H54 (cell line): ENCODE data around the gene TTLL12.

ENCODE experiments used
- DNase-seq: peaks from one replicate; pipeline ENCODE4 v3.0.0; 2011; ENCODE audit warnings: low spot score, mixed read lengths; ENCODE audit not compliant: insufficient read length
- FAIRE-seq: peaks from 3 replicates; lab custom pipeline; 2011; peaks lifted over from hg19 to GRCh38; lab: Jason Lieb, UNC
- POLR2A ChIP-seq: IDR thresholded peaks from 2 replicates; pipeline ENCODE4 v1.6.1; 2011; ENCODE audit warnings: low read depth, mild to moderate bottlenecking, low read length

The TTLL12 gene

DNA sequence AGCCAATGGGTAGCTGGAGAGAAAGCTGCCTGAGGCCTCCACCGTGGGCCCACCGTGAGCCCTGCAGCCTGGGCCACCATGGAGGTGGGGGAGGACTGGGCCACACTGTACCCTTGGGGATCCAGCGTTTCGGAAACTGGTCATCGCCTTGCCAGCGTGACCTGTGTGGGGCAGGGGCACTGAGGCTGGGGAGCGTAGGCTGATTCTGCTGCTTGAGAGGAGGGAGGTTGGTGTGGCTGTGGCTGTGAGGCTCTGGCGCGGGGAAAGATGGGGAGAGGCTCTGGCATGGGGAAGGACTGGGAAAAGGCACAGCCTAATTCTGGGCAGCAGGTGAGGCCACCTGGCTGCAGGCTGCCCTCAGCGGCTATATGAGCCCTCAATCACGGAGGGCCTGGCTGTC, 12.6 kb upstream of the TTLL12 start:
- TF ChIP-seq POLR2A = no peak
- FAIRE-seq (no peak), DNase-seq (no peak)

DNA sequence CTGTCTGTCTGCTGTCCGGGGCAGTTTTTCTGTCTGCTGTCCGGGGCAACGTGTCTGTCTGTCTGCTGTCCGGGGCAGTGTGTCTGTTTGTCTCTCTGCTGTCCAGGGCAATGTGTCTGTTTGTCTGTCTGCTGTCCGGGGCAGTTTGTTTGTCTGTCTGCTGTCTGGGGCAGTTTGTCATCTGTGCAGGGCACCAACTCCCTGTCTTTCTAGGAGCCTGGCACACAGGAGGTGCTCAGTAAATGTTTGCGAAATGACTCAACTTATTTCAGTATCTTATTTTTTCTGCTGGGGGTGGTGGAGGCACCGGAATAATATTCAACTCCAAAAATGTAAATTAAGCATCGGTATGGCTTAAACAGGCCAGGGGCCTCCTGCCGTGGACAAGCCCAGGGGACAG, 12.0 kb upstream of the TTLL12 start:
- no peak for DNase-seq
- no peak for FAIRE-seq
- no peak for TF ChIP-seq POLR2A

DNA sequence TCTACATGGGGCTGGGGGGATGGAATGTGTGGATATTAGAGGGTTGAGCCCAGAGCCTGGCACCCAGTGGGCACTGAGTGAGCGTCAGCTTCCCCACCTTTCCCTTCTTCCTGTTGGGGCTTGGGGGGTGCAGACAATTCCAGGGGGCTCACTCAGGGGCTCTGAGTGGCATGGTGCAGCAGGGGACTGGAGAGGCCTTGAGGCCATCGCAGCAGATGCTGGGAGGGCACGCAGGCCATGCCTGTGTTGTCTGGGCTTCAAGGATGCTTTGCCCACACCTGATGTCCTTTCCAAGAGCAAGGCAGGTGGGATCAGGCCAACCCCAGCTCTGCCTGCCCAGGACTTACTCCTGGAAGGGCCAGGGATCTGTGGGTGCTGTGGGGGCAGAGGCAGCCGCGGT, 11.2 kb upstream of the TTLL12 start:
- DNase-seq (no peak), FAIRE-seq (no peak)
- no peak for TF ChIP-seq POLR2A

DNA sequence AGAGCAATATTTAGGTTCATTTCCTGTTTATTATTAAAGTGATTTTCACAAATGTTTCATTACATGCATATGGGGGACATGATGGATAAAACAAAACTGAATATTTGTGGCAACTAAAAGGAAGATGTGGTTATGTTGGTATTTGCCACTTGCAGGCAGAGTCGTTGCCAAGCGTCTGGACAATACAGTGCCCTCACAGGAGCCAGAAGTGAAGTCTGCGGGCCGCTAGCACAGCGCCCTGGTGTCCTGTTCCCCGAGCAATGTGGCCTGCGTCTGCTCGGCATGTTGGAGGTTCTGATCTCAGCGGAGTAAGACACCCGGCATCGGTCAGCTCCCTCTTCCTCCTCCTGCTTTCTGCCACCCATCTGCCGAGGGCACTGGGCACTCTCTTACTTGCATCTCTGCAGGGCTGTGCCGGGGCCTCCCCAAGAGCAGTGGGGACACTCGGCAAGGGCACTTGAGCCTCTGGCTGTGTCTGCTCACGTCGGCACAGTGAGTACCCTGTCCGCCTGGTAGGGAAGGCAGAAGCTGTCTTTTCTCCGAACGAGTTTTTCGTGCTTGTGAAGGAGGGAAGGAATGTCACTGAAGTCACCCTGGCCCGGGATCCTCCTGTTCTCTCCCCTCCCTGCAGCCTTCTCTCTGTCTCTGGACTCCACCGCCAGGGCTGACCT, 10.5 kb upstream of the TTLL12 start:
- DNase-seq (no peak), FAIRE-seq (no peak)
- TF ChIP-seq POLR2A = no peak

DNA sequence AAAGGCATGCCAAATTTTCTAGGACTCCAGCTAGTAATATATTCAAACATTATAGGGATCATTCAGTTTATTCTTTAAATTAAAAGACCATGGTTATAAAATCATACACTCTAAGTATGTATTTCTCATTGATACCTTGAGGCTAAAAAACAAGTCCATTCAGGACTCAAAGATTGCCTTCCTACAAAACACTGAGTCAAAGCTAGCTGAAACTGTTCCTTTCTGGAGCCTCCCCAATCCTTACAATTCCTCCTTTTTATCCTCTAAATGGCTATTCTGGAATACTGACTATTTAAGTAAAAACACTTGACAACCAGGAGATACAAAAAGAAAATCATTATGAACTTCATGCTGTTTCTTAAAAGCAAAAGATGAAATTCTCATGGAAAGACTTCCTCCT, 4.9 kb upstream of the TTLL12 start:
- TF ChIP-seq POLR2A = no peak
- no peak for FAIRE-seq

DNA sequence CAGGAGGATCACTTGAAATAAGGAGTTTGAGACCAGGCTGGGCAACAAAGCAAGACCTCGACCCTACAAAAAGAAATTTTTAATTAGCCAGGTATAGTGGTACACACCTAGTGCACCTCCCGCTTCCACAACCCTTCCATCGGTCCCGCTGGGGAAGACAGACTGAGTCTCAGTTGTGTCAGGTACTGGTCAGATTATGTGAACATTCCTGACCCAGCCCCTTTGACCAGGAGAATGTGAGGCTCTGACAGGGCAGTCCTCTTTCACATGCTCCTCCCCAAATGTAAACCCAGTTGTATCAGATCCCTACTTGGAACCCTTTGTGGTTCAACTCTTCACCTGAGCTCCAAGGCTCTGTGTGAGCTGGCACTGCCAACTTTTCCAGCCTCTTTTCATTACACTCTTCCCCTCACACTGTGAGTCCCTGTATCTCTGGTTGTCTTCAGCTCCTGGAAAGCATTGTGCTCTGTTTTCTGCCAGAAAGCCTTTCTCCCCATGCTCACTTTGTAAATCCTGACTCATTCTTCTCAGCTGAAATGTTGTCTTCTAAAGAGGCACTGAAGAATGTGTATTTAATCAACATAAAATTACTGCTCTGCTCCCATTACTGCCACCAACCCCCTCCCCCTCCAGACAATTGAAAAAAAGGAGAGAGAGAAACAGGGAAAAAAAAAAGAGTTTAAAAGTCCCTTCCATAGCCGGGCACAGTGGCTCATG, 2.1 kb upstream of the TTLL12 start:
- DNase-seq (no peak), FAIRE-seq (no peak)
- no peak for TF ChIP-seq POLR2A

More for the DNA sequence above, 4.9 kb upstream of the TTLL12 start:
- no peak for DNase-seq

DNA sequence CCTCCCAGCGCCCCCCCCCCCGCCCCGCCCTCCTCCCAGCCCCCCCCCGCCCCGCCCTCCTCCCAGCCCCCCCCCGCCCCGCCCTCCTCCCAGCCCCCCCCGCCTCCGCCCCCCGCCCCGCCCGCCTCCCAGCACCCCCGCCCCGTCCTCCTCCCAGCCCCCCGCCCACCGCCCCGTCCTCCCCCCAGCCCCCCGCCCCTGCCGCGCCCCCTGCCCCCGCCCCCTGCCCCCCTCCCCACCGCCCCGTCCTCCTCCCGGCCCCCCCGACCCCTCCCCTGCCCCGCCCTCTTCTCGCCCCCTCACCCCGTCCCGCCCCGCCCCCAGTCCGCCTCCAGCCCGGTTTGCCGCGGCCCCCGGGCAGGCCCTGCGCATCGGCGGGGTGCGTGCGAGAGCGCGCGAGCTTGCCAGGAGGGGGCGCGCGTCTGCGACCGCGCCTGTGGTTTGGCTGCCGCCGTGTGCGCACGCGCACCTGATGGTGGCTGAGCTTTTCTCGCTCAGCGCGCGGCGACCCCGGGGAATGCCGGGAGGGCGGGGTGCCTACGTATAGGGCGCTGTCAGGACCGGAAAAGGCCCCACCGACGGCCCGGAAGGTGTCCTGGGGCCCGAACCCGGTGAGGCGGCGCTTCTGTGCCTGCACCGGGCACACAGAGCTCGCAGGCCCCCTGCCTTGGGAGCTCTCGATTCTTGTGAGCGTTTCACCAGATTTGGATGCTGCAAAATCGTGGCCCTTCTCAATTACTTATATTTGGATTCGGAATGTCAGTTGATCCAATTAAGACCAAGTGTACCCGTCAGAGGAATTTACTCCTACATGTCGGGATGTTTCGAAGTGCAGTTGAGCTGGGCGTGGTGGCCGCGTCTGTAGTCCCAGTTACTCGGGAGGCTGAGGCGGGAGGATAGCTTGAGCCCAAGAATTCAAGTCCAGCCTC, 501 bp upstream of the TTLL12 start:
- TF ChIP-seq POLR2A = peak; percentile 69
- peak; percentile 38 for FAIRE-seq
- DNase-seq = peak; percentile 91

DNA sequence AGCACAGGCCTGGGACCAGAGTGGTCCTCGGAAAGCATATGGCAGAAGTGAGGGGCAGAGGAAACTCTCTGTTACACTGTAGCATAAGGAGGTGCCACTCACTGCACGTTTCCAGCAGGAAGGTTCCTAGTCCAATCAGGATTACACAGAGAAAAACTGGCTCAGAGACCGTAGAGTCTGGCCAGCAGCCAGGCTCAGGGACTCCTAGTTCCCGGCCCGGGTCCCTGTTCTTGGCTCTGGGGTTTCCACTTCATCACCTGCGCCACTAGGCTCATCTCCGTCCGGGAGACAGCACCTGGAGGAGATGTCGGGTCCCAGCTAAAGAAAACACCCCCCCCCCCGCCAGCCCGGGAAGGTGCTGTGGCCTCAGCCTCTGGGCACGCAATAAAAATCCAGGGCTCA, 1.1 kb downstream of the TTLL12 start:
- no peak for DNase-seq
- TF ChIP-seq POLR2A = no peak
- no peak for FAIRE-seq

DNA sequence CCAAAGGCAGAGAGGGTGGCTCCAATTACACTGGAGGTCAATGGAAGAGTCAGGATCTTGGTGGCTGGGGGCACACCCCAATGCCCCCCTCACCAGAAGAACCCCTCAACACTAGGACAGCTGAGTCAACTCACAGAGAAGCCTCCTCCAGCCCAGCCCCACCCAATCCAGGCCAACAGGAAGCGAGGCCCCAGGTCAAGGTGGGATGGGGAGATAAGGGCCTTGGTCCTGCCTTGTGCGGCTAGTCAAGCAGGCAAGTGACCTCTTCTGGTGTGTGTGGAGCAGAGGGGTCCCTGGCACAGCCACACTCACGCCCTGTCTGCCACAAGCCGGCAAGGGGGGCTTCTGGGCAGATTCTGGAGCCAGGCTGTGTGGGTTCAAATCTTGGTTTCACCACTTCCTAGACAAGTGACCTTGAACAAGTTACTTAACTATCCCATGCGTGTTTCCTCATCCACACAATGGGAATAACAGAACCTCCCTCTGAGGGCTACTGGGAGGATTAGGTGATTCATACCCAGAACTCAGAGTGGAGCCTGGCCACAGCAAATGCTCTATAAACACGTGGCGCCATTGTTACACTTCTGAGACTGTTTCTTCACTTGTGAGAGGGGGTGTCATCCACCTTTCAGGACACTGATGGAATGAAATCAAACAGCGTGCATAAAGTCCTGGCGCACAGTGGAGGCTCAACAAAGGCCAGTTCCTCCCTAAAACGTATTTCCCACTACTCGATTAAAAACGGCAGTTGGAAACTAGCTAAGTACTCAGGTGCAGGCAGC, 3.2 kb downstream of the TTLL12 start:
- no peak for FAIRE-seq
- no peak for TF ChIP-seq POLR2A
- DNase-seq = no peak

DNA sequence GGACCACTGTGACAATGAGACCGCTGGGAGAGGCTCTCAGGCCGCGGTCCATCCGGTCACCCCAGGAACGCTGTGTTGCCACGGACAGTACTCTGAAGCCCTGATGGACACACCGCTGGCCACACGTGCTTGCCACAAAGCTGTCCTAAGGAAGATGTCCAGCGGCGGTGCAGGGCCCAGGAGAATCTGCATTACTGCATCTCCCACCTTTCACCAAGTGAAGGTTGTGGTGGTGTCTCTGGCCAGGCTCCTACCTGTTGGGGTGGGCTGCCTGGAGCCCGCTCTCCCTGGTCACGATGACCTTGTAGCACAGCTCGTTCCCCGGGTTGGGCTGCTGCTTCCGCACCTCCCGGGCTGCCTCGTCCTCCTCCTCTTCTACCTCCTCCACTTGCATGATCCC, 4.2 kb downstream of the TTLL12 start:
- TF ChIP-seq POLR2A = no peak
- no peak for DNase-seq
- FAIRE-seq = no peak

DNA sequence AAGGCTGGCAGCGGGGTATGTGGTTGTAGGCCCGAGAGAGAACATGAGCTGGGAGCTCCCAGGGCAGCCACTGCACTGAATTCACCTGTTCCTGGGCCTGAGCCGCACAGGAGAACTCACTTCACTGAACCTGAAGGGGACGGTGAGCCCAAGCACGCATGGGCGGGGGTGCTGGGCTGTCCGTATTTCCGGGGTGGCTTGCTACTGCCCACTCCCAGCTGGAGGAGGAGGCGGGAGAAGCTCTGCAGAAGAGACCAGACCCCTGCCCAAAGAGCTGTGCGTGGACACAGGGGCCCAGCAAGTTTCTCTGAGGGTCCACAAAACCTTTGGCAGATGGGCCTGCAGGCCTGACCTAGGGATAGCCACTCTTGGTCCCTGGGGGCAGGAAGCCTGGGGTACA, 4.8 kb downstream of the TTLL12 start:
- TF ChIP-seq POLR2A = no peak
- DNase-seq = no peak
- FAIRE-seq = no peak

DNA sequence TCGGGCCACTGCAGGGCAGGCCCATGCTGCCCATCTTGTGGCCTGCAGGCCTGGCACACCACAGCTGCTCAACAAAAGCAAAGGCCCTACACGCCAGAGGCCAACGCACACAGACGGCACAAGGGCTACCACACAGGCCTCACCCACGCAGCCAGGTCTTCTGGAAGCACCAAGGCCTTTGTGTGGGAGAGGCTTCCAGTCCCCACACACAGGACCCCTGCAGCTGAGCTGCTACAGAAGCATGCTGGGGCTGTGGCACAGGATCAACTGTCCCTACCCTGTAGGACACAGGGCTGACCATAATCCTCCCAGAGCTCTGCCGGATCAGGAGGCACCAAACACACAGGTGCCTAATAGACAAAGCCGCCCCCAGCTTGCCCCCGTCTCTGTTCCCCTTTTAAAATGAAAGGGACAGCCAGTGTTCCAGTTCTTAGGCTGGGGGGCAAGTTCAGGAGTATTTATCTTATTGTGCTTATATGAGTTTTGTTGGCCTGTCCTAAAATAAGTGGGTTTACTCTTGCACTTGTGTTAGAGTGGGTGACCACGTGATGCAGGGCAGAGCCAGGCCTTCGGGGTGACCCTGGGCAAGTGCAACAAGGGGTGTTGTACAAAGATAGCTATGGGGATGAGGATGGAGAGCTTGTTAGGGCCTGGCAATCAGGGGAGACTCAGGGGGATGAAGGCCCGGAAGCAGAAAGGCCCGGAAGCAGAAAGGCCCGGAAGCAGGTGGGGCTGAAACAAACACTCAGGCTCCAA, 5.4 kb downstream of the TTLL12 start:
- FAIRE-seq = no peak
- DNase-seq = no peak
- no peak for TF ChIP-seq POLR2A

DNA sequence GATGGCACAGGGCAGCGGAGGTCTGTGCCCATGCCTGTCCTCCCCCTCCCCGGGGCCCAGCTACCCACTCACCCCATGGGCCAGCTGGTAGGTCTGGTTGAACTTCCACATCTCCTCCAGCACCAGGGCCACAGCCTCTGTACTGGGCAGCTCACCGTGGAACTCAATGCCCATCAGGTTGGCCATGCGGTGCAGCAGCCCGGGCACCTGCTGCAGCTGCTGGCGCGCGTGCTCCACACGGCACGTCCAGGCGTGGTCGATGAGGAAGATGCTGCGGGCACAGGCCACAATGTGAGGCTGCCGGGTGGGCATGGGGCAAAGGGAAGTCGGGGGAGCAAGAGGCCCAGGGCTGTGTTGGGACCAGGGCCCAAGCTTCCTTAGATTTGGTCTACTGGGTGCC, 6.3 kb downstream of the TTLL12 start:
- TF ChIP-seq POLR2A = no peak

More for the DNA sequence above, 6.3 kb downstream of the TTLL12 start:
- no peak for FAIRE-seq
- no peak for DNase-seq
